Fibroblast of villous mesenchyme (primary cell): ENCODE results near the gene MCC. TPM values are rescaled to one million over a fixed set of nuclear protein-coding genes. Genes with fewer than 3 reads are reported as not detected.

Experiments used
- DNase-seq: peaks from one replicate; pipeline ENCODE4 v3.0.0-alpha.2; 2010; ENCODE audit warnings: low read depth
- H3K4me3 ChIP-seq: 2 replicates; pipeline ENCODE4 v1.5.1; 2011; ENCODE audit warnings: low read depth, mild to moderate bottlenecking, low read length
- total RNA-seq: library from RNA; depleted of rRNA; stranded (reverse); fragments of >200 nt; gene quantifications from 2 replicates; pipeline ENCODE4 v1.2.3, GENCODE V29; 2012
- TF ChIP-seq, protein P1 (sequence below): IDR thresholded peaks from 2 replicates; pipeline ENCODE4 v1.5.1; 2012; ENCODE audit warnings: low read depth, mild to moderate bottlenecking, low read length; ENCODE audit not compliant: insufficient read depth

The MCC gene
- total RNA-seq, 1 donor: 37.6 TPM

GRCh38 chr5:113218200-113218599, 270.1 kb downstream of the MCC start:
- DNase-seq: no peak
- TF ChIP-seq, protein P1, sequence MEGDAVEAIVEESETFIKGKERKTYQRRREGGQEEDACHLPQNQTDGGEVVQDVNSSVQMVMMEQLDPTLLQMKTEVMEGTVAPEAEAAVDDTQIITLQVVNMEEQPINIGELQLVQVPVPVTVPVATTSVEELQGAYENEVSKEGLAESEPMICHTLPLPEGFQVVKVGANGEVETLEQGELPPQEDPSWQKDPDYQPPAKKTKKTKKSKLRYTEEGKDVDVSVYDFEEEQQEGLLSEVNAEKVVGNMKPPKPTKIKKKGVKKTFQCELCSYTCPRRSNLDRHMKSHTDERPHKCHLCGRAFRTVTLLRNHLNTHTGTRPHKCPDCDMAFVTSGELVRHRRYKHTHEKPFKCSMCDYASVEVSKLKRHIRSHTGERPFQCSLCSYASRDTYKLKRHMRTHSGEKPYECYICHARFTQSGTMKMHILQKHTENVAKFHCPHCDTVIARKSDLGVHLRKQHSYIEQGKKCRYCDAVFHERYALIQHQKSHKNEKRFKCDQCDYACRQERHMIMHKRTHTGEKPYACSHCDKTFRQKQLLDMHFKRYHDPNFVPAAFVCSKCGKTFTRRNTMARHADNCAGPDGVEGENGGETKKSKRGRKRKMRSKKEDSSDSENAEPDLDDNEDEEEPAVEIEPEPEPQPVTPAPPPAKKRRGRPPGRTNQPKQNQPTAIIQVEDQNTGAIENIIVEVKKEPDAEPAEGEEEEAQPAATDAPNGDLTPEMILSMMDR: no peak
- H3K4me3 ChIP-seq: no peak overlapping the region

- TF ChIP-seq, protein P1: no peak
- DNase-seq: no peak
- no peak overlapping the region for H3K4me3 ChIP-seq
Measured at GRCh38 chr5:113217619-113218184, 270.6 kb downstream of the MCC start.

DNA sequence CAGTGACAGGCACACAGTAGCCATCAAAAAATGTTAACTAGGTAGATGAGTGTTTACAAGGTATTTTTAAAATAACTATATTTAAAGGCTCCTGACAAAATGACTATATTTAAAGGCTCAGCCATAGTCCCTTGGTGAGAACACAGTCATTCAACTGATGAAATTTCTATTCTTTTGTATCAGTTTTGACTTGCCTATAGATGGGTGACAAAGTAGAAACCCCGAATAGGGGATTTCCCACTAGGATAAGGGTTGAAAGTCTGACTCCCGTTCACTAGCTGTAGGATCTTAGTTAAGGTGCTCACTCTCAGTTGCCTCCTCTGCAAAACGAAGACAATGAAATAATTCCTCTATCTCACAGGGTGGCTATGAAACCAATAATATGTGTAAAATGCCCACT, 271.7 kb downstream of the MCC start:
- TF ChIP-seq, protein P1: no peak
- DNase-seq: no peak
- H3K4me3 ChIP-seq: no peak overlapping the region

- H3K4me3 ChIP-seq: no peak overlapping the region
- no peak for DNase-seq
- TF ChIP-seq, protein P1: no peak
Measured at GRCh38 chr5:113215401-113216060, 272.7 kb downstream of the MCC start.

GRCh38 chr5:113214606-113215323, 273.5 kb downstream of the MCC start:
- DNase-seq: no peak
- H3K4me3 ChIP-seq: no peak overlapping the region
- TF ChIP-seq, protein P1: no peak

DNA sequence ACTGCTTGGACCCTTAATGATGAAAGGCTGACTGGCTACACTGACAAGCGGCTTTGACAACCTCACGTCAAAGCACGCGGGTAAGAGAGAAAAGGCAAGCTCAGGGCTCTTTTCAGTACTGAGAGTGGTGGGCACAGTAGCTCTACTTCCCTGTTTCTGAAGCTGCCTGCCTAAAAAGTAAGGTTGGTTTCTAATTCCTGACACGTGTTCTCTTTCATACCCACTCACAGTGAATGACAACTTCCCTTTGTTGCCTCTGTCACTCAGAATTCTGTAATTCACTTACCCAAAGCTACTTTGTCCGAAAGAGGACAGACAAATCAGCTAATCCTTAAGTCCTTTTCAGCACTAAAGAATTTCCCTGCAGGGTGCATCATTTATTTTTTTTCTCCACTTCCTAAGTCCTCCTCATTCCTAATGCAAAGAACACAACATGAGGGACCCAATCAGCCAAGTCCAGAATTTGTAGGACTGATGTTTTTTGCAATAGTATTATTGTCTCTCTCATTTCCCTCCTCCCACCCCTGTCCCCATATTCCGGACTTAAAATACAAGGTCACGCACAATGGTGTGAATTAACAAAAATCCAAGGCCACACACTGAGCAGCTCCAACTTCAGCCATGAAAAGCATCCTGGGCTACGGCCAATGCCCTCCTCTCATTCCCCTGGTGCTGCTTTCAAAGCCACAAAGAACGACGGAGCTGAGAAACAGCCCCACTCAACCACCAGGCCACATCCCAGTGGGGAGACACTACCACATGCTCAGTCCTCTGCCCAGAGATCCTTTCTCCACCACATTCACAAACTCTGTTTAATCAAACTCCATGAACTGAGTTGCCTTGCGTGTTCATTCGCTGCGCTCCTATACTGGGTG, 274.5 kb downstream of the MCC start:
- DNase-seq: no peak
- TF ChIP-seq, protein P1: no peak
- no peak overlapping the region for H3K4me3 ChIP-seq
